Smooth muscle cell (in vitro differentiated cells): ENCODE data around the gene CDH12. TPM values are rescaled to one million over a fixed set of nuclear protein-coding genes. Genes with fewer than 3 reads are reported as not detected.

ENCODE experiments used
- DNase-seq: peaks from one replicate; lab custom pipeline; 2025; ENCODE audit not compliant: unreplicated experiment; lab: John Stamatoyannopoulos, UW
- H2AFZ ChIP-seq: fragments of 200-600 bp; sonication (generic); 2 replicates; pipeline ENCODE4 v1.6.0; 2016; ENCODE audit warnings: antibody characterized with exemption, low read depth, mild to moderate bottlenecking
- H3F3A ChIP-seq: fragments of 200-600 bp; sonication (generic); 2 replicates; pipeline ENCODE4 v1.6.0; 2017; ENCODE audit warnings: antibody characterized with exemption, low read depth
- H3K27ac ChIP-seq: fragments of 200-600 bp; sonication (generic); 2 replicates; pipeline ENCODE4 v1.5.1; 2016; ENCODE audit warnings: low read depth, mild to moderate bottlenecking
- H3K27me3 ChIP-seq: fragments of 200-600 bp; sonication (generic); 2 replicates; pipeline ENCODE4 v1.6.1; 2016; ENCODE audit warnings: low read depth, mild to moderate bottlenecking
- H3K36me3 ChIP-seq: fragments of 200-600 bp; sonication (generic); 2 replicates; pipeline ENCODE4 v1.5.1; 2016; ENCODE audit warnings: low read depth
- H3K4me1 ChIP-seq: fragments of 200-600 bp; sonication (generic); 2 replicates; pipeline ENCODE4 v1.5.1; 2016; ENCODE audit warnings: low read depth
- H3K4me2 ChIP-seq: fragments of 200-600 bp; sonication (generic); 2 replicates; pipeline ENCODE4 v1.6.0; 2016; ENCODE audit warnings: mild to moderate bottlenecking
- H3K4me3 ChIP-seq: fragments of 200-600 bp; sonication (generic); 2 replicates; pipeline ENCODE4 v1.5.1; 2016; ENCODE audit warnings: mild to moderate bottlenecking
- H3K79me2 ChIP-seq: fragments of 200-600 bp; sonication (generic); 2 replicates; pipeline ENCODE4 v1.6.0; 2016; ENCODE audit warnings: low read depth, mild to moderate bottlenecking
- H3K9ac ChIP-seq: fragments of 200-600 bp; sonication (generic); 2 replicates; pipeline ENCODE4 v1.6.0; 2016; ENCODE audit warnings: low read depth
- H3K9me3 ChIP-seq: fragments of 200-600 bp; sonication (generic); replicated peaks from 2 replicates; pipeline ENCODE4 v1.5.1; 2016; ENCODE audit warnings: low read depth
- H4K20me1 ChIP-seq: fragments of 200-600 bp; sonication (generic); 2 replicates; pipeline ENCODE4 v1.6.0; 2016; ENCODE audit warnings: low read depth
- whole genome bisulfite sequencing: methylation state at CpG from one replicate; pipeline ENCODE4 v1.1.7; 2016; ENCODE audit warnings: low lambda C conversion rate; 5-methylcytosine and 5-hydroxymethylcytosine counted together
- polyA plus RNA-seq: library from polyadenylated mRNA; unstranded; fragments of >200 nt; fragmentation: Nextera tagmentation; extraction: Ambion mirVana; gene quantifications from 2 replicates; pipeline ENCODE4 v1.2.1, GENCODE V29; 2016
- total RNA-seq: library from RNA; depleted of rRNA; stranded (reverse); fragments of >200 nt; gene quantifications from 2 replicates; pipeline ENCODE4 v1.2.3, GENCODE V29; 2014
- TF ChIP-seq, protein P1 (sequence below): fragments of 200-600 bp; sonication (generic); IDR thresholded peaks from 2 replicates; pipeline ENCODE4 v1.5.1; 2017; ENCODE audit warnings: borderline replicate concordance, mild to moderate bottlenecking, antibody characterized with exemption; ENCODE audit not compliant: insufficient read depth, poor library complexity, severe bottlenecking

Gene CDH12
- total and polyA plus RNA-seq, 2 experiments from 2014 or later, result not detected

- Histone ChIP-seq H3F3A (no peaks in the 10 kb centered on the region), H3K9ac (no peak overlapping the region), H4K20me1 (no peaks in the 10 kb centered on the region), H3K4me1 (no peaks in the 10 kb centered on the region), H3K9me3 (no peaks in the 10 kb centered on the region), H3K4me2 (no peak overlapping the region), H3K79me2 (no peaks in the 10 kb centered on the region), H3K27ac (no peak overlapping the region), H2AFZ (no peak overlapping the region), H3K4me3 (no peak overlapping the region), H3K36me3 (no peaks in the 10 kb centered on the region), H3K27me3 (no peaks in the 10 kb centered on the region)
- TF ChIP-seq, protein P1, sequence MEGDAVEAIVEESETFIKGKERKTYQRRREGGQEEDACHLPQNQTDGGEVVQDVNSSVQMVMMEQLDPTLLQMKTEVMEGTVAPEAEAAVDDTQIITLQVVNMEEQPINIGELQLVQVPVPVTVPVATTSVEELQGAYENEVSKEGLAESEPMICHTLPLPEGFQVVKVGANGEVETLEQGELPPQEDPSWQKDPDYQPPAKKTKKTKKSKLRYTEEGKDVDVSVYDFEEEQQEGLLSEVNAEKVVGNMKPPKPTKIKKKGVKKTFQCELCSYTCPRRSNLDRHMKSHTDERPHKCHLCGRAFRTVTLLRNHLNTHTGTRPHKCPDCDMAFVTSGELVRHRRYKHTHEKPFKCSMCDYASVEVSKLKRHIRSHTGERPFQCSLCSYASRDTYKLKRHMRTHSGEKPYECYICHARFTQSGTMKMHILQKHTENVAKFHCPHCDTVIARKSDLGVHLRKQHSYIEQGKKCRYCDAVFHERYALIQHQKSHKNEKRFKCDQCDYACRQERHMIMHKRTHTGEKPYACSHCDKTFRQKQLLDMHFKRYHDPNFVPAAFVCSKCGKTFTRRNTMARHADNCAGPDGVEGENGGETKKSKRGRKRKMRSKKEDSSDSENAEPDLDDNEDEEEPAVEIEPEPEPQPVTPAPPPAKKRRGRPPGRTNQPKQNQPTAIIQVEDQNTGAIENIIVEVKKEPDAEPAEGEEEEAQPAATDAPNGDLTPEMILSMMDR, result no peak
- no peak for DNase-seq
- WGBS, result 78% methylated on average over 2 of the region's 2 CpGs
Measured at GRCh38 chr5:21880164-21880563, 973.0 kb downstream of the CDH12 start.

DNA sequence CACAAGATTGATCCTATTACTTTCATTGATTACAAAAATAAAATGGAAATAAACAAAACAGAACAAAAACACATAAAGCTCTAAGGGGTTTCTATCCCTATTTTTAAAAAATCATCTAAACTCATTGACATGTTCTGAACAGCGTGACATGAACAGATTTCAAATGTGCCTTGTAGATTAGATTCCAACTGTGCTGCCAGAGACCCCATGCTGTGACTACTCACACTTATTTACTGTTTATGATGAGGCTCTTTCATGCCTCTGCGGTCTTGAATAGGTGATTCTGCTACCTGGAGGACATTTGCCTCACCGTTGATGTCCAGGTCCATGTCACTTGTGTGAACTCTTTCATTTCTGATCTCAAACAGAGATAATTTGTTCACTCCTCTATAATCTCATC is 990.2 kb downstream of the CDH12 start:
- Histone ChIP-seq H3K79me2 (no peaks in the 10 kb centered on the region), H3K4me3 (no peak overlapping the region), H3K9me3 (no peaks in the 10 kb centered on the region), H3K9ac (no peak overlapping the region), H2AFZ (no peak overlapping the region), H3K4me2 (no peak overlapping the region), H4K20me1 (no peaks in the 10 kb centered on the region), H3K27me3 (no peaks in the 10 kb centered on the region), H3F3A (no peaks in the 10 kb centered on the region), H3K27ac (no peak overlapping the region), H3K36me3 (no peaks in the 10 kb centered on the region), H3K4me1 (no peaks in the 10 kb centered on the region)
- WGBS, result 54% methylated on average over 3 of the region's 3 CpGs
- no peak for DNase-seq
- TF ChIP-seq, protein P1, result no peak

GRCh38 chr5:21858441-21858840 is 994.7 kb downstream of the CDH12 start:
- Histone ChIP-seq H4K20me1 (no peaks in the 10 kb centered on the region), H3F3A (no peaks in the 10 kb centered on the region), H3K4me1 (no peaks in the 10 kb centered on the region), H2AFZ (no peak overlapping the region), H3K27me3 (no peaks in the 10 kb centered on the region), H3K36me3 (no peaks in the 10 kb centered on the region), H3K27ac (no peak overlapping the region), H3K4me3 (no peak overlapping the region), H3K4me2 (no peak overlapping the region), H3K9ac (no peak overlapping the region), H3K9me3 (no peaks in the 10 kb centered on the region), H3K79me2 (no peaks in the 10 kb centered on the region)
- DNase-seq, result no peak
- WGBS, result 66% methylated on average over 2 of the region's 2 CpGs
- TF ChIP-seq, protein P1, result no peak

GRCh38 chr5:21856987-21857386 is 996.2 kb downstream of the CDH12 start:
- H3K27me3 ChIP-seq, result no peaks in the 10 kb centered on the region
- TF ChIP-seq, protein P1, result no peak
- H3K9me3 ChIP-seq, result no peaks in the 10 kb centered on the region
- no peaks in the 10 kb centered on the region for H4K20me1 ChIP-seq
- 85% methylated on average over 3 of the region's 3 CpGs for WGBS
- H3K9ac ChIP-seq, result no peak overlapping the region
- no peak overlapping the region for H3K27ac ChIP-seq
- no peak overlapping the region for H2AFZ ChIP-seq
- H3F3A ChIP-seq, result no peaks in the 10 kb centered on the region
- no peaks in the 10 kb centered on the region for H3K36me3 ChIP-seq
- DNase-seq, result no peak
- no peak overlapping the region for H3K4me3 ChIP-seq
- no peaks in the 10 kb centered on the region for H3K4me1 ChIP-seq
- no peaks in the 10 kb centered on the region for H3K79me2 ChIP-seq
- no peak overlapping the region for H3K4me2 ChIP-seq
